ENCODE measurements around the gene AXIN1.

The AXIN1 gene

DNA sequence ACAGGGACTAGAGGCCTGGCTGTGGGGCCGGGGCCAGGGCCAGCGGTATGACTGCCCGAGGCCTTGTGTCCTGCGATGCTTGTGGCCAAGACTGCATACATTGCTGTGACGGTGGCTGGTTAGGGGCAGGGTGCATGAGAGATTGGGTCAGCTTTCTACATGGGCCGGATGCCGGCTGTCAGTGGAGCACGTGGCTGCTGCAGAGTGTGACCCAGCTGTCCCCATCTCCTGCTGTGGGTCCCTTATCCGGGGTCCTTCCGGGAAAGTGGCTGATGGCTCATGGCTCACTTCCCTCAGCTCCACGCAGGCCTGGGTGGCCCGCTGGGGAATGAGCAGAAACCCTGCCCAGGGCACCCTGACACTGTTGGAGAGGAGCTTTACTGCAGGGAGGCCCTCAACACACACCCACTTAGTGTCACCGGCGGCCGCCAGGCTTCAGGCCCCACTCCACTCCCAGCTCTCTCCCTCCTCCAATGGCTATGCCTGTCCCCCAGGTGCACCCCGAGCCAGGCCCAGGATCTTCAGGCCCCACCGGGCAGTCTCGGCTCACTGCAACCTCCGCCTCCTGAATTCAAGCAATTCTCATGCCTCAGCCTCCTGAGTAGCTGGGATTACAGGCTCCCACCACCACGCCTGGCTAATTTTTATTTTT is 76.0 kb downstream of the AXIN1 start:
- TF ChIP-seq, protein P1, sequence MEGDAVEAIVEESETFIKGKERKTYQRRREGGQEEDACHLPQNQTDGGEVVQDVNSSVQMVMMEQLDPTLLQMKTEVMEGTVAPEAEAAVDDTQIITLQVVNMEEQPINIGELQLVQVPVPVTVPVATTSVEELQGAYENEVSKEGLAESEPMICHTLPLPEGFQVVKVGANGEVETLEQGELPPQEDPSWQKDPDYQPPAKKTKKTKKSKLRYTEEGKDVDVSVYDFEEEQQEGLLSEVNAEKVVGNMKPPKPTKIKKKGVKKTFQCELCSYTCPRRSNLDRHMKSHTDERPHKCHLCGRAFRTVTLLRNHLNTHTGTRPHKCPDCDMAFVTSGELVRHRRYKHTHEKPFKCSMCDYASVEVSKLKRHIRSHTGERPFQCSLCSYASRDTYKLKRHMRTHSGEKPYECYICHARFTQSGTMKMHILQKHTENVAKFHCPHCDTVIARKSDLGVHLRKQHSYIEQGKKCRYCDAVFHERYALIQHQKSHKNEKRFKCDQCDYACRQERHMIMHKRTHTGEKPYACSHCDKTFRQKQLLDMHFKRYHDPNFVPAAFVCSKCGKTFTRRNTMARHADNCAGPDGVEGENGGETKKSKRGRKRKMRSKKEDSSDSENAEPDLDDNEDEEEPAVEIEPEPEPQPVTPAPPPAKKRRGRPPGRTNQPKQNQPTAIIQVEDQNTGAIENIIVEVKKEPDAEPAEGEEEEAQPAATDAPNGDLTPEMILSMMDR (conservative IDR thresholded peaks at IDR 0.05; ENCODE audit: control insufficient read depth, insufficient read depth, low read depth, low read length) = no peak
- no peak for DNase-seq (ENCODE audit: low read depth)
- no peak overlapping the region for H3K4me3 ChIP-seq (ENCODE audit: control insufficient read depth, low read depth, low read length)

DNA sequence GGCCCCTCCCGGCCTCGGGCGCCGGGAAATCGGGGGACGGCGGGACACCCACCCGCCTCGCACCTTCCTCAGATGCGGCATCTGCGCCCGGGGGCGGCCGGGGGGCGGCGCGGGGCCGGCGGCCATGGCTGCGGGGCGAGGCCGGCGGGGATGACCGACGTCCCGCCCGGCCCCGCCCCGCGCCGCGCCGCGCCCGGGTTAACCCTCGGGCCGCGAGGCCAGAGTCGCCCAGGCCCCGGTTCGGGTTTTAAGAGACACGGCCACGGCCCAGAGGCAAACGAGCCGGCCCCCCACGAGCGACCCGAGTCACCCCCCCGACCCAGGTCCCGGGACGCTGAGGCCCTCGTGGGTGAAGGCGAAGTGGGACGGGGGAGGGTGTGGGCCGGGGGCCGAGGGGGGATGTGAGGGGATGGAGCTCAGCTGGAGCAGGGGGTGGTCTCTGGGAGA is 76.7 kb downstream of the AXIN1 start, which contains the start of gene RGS11:
TSS of gene RGS11 (minus strand) at position 159 of the 447 bp plus-strand sequence. CDS start at position 126, 33 bp downstream.
- DNase-seq (ENCODE audit: low read depth) = no peak
- TF ChIP-seq, protein P1 (conservative IDR thresholded peaks at IDR 0.05; ENCODE audit: control insufficient read depth, insufficient read depth, low read depth, low read length) = no peak
- H3K4me3 ChIP-seq (ENCODE audit: control insufficient read depth, low read depth, low read length) = no peak within 1 kb of the TSS

DNA sequence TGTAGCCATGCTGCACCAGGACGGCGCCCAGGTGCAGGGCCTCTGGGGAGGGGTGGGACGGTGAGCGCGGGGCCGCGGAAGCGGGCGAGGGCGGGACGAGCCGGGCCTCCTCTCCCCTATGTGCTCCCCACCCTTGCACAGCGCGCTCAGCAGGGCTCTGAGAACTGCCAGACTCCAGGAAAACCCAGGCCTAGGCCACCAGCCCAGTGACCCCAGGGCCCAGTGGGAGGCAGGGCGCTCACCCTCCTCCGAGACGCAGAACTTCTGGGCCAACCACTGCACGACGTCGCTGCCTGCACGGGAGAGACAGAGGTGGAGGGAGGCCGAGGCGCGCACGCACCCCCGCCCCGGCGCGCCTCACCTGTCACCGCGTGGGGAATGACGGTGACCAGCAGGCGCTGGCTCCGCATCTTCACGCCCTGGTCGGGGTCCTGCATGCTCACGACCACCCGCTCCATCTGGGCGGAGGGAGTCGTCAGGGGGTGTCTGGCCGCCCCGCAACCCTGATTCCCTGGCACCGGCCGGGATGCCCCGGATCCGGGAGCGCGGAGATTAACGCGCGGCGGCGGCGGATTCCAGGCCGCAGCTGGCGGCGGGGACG is 77.4 kb downstream of the AXIN1 start:
- no peak for DNase-seq (ENCODE audit: low read depth)
- H3K4me3 ChIP-seq (ENCODE audit: control insufficient read depth, low read depth, low read length) = no peak overlapping the region
- TF ChIP-seq, protein P1 (conservative IDR thresholded peaks at IDR 0.05; ENCODE audit: control insufficient read depth, insufficient read depth, low read depth, low read length) = no peak

DNA sequence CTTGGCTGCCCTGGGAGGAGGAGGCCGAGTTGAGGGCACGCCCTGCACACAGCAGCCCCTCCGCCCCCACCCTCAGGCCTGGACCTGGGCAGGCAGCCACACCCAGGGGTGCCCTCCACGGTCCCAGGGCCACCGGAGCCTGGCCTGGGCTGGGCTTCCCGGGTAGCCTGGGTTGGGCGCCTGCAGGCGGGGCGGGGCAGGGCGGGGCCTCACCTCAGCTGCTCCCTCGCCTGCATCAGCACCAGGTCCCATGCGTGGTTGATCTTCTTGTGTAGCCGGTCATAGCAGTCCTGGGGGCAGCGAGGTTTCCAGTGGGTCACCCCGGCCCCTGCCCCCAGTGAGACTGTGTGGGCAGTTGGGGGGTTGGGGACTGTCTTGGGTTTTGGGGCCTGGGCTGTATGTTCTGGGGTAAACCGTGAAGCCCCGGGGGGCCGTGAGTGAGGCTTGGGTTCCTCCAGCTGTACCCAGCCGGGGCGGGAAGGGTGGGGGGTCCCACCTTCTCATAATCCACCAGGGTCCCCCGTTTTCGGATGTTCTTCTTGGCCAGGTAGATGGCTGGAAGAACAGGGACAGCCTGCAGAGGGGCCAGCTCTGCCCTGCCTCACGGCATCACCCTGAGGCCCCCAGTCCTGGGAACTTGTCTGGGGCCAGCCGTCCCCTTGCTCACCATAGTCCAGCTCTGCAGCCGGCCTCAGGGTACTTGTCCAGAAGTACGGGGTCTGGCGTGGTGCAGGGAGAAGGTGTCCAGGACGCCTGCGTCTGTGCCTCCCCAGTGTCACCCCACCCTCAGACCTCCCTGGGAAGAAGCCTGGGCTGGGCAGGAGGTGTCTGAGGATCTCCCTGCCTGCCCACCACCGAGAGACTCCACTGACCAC is 78.7 kb downstream of the AXIN1 start:
- DNase-seq (ENCODE audit: low read depth) = no peak
- TF ChIP-seq, protein P1 (conservative IDR thresholded peaks at IDR 0.05; ENCODE audit: control insufficient read depth, insufficient read depth, low read depth, low read length) = no peak
- H3K4me3 ChIP-seq (ENCODE audit: control insufficient read depth, low read depth, low read length) = no peak overlapping the region

DNA sequence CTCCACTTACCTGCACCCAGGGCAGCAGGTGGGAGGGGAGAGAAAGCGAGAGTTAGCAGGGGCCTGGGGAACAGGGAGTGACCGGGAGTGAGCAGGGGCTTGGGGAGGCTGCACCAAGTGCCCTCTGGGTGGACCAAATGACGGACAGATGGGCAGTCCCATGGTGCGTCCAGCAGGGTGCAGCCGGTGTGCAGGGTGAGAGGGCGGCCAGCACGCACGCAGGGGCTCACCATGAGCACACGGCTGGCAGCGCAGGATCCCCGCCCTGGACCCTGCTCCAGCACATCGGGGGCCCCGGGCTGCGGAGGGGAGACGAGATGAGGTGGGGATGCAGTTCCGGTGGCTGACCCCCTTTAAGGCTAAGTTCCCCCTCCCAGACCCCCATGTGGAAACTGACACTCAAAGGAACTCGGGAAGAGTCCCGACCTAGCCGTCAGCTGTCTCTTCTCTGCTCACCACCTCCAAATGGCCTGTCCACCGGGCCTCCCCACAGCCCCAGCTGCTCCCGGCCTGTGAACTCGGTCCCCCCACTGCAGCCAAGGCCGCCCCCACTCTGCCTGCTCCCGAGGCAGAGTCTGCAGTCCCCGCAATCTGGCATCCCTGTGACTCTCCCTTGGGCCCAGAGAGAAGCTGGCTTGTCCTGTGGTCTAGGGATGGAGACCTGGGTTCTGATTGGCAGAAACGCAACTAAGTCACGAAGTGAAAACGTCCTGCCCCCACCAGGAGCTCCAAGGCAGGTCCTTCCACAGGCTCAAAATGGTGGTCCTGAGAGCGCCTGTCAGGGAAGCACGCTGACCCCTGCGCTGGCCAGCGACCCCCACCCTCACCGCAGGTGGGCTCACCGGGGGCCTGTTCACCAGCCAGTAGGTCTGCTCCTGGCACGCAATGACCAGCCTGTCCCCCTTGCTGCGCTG is 79.6 kb downstream of the AXIN1 start:
- H3K4me3 ChIP-seq (ENCODE audit: control insufficient read depth, low read depth, low read length) = no peak overlapping the region
- DNase-seq (ENCODE audit: low read depth) = no peak

More for the DNA sequence above, 79.6 kb downstream of the AXIN1 start:
- TF ChIP-seq, protein P1 (conservative IDR thresholded peaks at IDR 0.05; ENCODE audit: control insufficient read depth, insufficient read depth, low read depth, low read length) = no peak

All from fibroblast of mammary gland (primary cell).